Measurements from ENCODE around the gene EXOG. TPM values are rescaled to one million over a fixed set of nuclear protein-coding genes. Genes with fewer than 3 reads are reported as not detected.

The EXOG gene
- total RNA-seq, 4 donors from 2014 or later, result 6.0 to 15.3 (median 10.8) TPM

- Histone ChIP-seq H3K27ac (no peak overlapping the region), H3K4me1 (peaks cover 0 to 3% (median 0%) of the 10 kb centered on the region in 4 donors), H3K27me3 (no peaks in the 10 kb centered on the region), H3K4me3 (no peak overlapping the region), H3K36me3 (peaks cover 0 to 9% (median 0%) of the 10 kb centered on the region in 4 donors), H3K9me3 (no peaks in the 10 kb centered on the region)
- 90 to 91% methylated on average over 5 of the region's 5 CpGs for WGBS, 2 donors (ENCODE audit: low coverage in 1 of 2)
- TF ChIP-seq CTCF (IDR thresholded peaks at IDR 0.05) (no peak), POLR2A (IDR thresholded peaks at IDR 0.05) (no peak), EP300 (IDR thresholded peaks at IDR 0.05; ENCODE audit: low read depth) (no peak)
- intact Hi-C loops (cut with DNase I; ENCODE audit: low total_unique reads), result loop anchor here (5.0 kb wide), 1 partner anchor 128 kb away; no protein-coding TSS in a partner anchor
- DNase-seq, result no peak
- in situ Hi-C loops (cut with MboI; ENCODE audit: low pct_ligation_motif_present in 1 of 4, low pct_unique_long_range_greater_than_20kb in 1 of 4, low sequenced_read_pairs in 3 of 4), result loop anchor here (5.0 to 25.0 kb wide), 5 partner anchors 121 to 488 kb away; partner anchors contain the start of gene SCN5A (in 2 of the 4)
These were observed 28.1 kb downstream of the EXOG start for GRCh38 chr3:38524141-38524739.

GRCh38 chr3:38526792-38527191, 30.7 kb downstream of the EXOG start:
- no peak for DNase-seq
- H3K27me3 ChIP-seq, result no peaks in the 10 kb centered on the region
- intact Hi-C loops (cut with DNase I; ENCODE audit: low total_unique reads), result no loop called here
- H3K36me3 ChIP-seq, result peaks cover 0 to 9% (median 0%) of the 10 kb centered on the region in 4 donors
- 97 to 100% methylated on average over 2 to 14 of the region's 14 CpGs for WGBS, 2 donors (ENCODE audit: low coverage in 1 of 2)
- H3K9me3 ChIP-seq, result no peaks in the 10 kb centered on the region
- no peak overlapping the region for H3K27ac ChIP-seq
- no peaks in the 10 kb centered on the region for H3K4me1 ChIP-seq
- H3K4me3 ChIP-seq, result no peak overlapping the region
- TF ChIP-seq EP300 (IDR thresholded peaks at IDR 0.05; ENCODE audit: low read depth) (no peak), POLR2A (IDR thresholded peaks at IDR 0.05) (no peak), CTCF (IDR thresholded peaks at IDR 0.05) (no peak), POLR2AphosphoS5 (IDR thresholded peaks at IDR 0.05) (no peak)
- in situ Hi-C loops (cut with MboI; ENCODE audit: low pct_ligation_motif_present in 1 of 4, low pct_unique_long_range_greater_than_20kb in 1 of 4, low sequenced_read_pairs in 3 of 4), result loop anchor here in 2 of 4 donors (10.0 to 25.0 kb wide), 3 partner anchors 118 to 486 kb away; partner anchors contain the start of gene SCN5A (in 1 of the 2)

DNA sequence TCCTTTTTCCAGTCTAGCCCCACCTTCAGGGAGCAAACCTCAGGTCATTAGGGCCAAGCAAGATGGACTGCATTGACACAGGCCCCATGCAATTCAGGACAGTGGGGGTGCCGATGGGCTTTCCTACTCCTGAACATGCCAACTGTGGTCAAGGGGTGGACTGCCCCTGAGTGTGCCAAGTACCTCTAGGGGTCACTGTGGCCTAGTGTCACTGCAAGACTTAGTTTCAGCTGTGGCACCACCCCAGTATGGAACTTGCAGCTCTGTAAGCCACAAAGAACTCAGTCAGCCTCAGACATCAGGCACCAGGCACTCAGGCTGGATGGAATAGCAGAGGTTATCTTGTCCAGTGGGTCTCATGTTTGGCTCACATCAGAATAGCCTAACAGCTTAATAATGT, 32.3 kb downstream of the EXOG start:
- no peak overlapping the region for H3K4me3 ChIP-seq
- WGBS, 2 donors (ENCODE audit: low coverage in 1 of 2), result 100% methylated on average over 1 of the region's 1 CpG; no CpG with 5 or more reads in 1 of the 2 donors
- H3K27ac ChIP-seq, result no peak overlapping the region
- H3K36me3 ChIP-seq, result peaks cover 0 to 9% (median 0%) of the 10 kb centered on the region in 4 donors
- H3K27me3 ChIP-seq, result no peaks in the 10 kb centered on the region
- in situ Hi-C loops (cut with MboI; ENCODE audit: low pct_ligation_motif_present in 1 of 4, low pct_unique_long_range_greater_than_20kb in 1 of 4, low sequenced_read_pairs in 3 of 4), result loop anchor here in 2 of 4 donors (10.0 to 25.0 kb wide), 3 partner anchors 116 to 484 kb away; partner anchors contain the start of gene SCN5A (in 1 of the 2)
- TF ChIP-seq EP300 (IDR thresholded peaks at IDR 0.05; ENCODE audit: low read depth), result no peak
- intact Hi-C loops (cut with DNase I; ENCODE audit: low total_unique reads), result no loop called here
- no peaks in the 10 kb centered on the region for H3K4me1 ChIP-seq
- no peaks in the 10 kb centered on the region for H3K9me3 ChIP-seq
- no peak for DNase-seq

GRCh38 chr3:38532529-38532928, 36.4 kb downstream of the EXOG start:
- in situ Hi-C loops (cut with MboI; ENCODE audit: low pct_ligation_motif_present in 1 of 4, low pct_unique_long_range_greater_than_20kb in 1 of 4, low sequenced_read_pairs in 3 of 4), result loop anchor here in 1 of 4 donors (25.0 kb wide), 1 partner anchor 480 kb away; no protein-coding TSS in a partner anchor
- DNase-seq, result no peak
- no peak overlapping the region for H3K4me3 ChIP-seq
- WGBS, 2 donors (ENCODE audit: low coverage in 1 of 2), result 67 to 95% methylated on average over 1 to 3 of the region's 3 CpGs
- H3K27ac ChIP-seq, result no peak overlapping the region
- H3K9me3 ChIP-seq, result no peaks in the 10 kb centered on the region
- H3K36me3 ChIP-seq, result no peaks in the 10 kb centered on the region
- no peak for TF ChIP-seq POLR2A (IDR thresholded peaks at IDR 0.05)
- no peak for TF ChIP-seq POLR2AphosphoS5 (IDR thresholded peaks at IDR 0.05)
- TF ChIP-seq EP300 (IDR thresholded peaks at IDR 0.05; ENCODE audit: low read depth), result no peak
- no peak for TF ChIP-seq CTCF (IDR thresholded peaks at IDR 0.05)
- intact Hi-C loops (cut with DNase I; ENCODE audit: low total_unique reads), result loop anchor here (5.0 kb wide), 1 partner anchor 115 kb away; the partner anchor contains the start of gene SCN5A
- no peaks in the 10 kb centered on the region for H3K4me1 ChIP-seq
- no peaks in the 10 kb centered on the region for H3K27me3 ChIP-seq
